NCI-H2029 (cell line): ENCODE results near the gene ENKD1.
"Not testable (repeated sequence)": the region's sequence is repeated elsewhere in the genome, so short reads cannot be mapped to it uniquely, and the experiment has no call there.

Experiments used
- DNase-seq: peaks from one replicate; lab custom pipeline; 2025; lab: John Stamatoyannopoulos, UW

The ENKD1 gene

GRCh38 chr16:67666559-67667452 lies at the start of gene ENKD1, which contains the start of gene C16orf86:
Gene ENKD1 (minus strand): TSS chr16:67666750. CDS start chr16:67666442, 308 bp downstream.
Gene C16orf86 (plus strand): TSS chr16:67666814. CDS start chr16:67666971, 157 bp downstream.
- peak; percentile 63 for DNase-seq

- no peak for DNase-seq
These were observed 49.5 kb upstream of the ENKD1 start for GRCh38 chr16:67716097-67716496.

GRCh38 chr16:67714522-67714921 lies 48.0 kb upstream of the ENKD1 start:
- DNase-seq, result no peak

GRCh38 chr16:67713647-67714273 lies 47.2 kb upstream of the ENKD1 start:
- DNase-seq, result no peak

- no peak for DNase-seq
These were observed 44.1 kb upstream of the ENKD1 start for GRCh38 chr16:67710607-67711006.

- no peak for DNase-seq
These were observed 42.5 kb upstream of the ENKD1 start for GRCh38 chr16:67709050-67709449.

GRCh38 chr16:67708368-67708771 lies 41.8 kb upstream of the ENKD1 start:
- DNase-seq, result no peak

- DNase-seq, result no peak
These were observed 41.2 kb upstream of the ENKD1 start for GRCh38 chr16:67707790-67708189.

- no peak for DNase-seq
These were observed 40.7 kb upstream of the ENKD1 start for GRCh38 chr16:67707210-67707609.

- DNase-seq, result no peak
These were observed 37.6 kb upstream of the ENKD1 start for GRCh38 chr16:67704110-67704509.

GRCh38 chr16:67703626-67704025 lies 37.1 kb upstream of the ENKD1 start:
- DNase-seq, result no peak

GRCh38 chr16:67702130-67702529 lies 35.6 kb upstream of the ENKD1 start:
- DNase-seq, result no peak

GRCh38 chr16:67701420-67701819 lies 34.9 kb upstream of the ENKD1 start:
- DNase-seq, result no peak

GRCh38 chr16:67699265-67699664 lies 32.7 kb upstream of the ENKD1 start:
- DNase-seq, result no peak

GRCh38 chr16:67697422-67698185 lies 31.1 kb upstream of the ENKD1 start:
- no peak for DNase-seq

- no peak for DNase-seq
These were observed 28.1 kb upstream of the ENKD1 start for GRCh38 chr16:67694611-67695010.

GRCh38 chr16:67693517-67694285 lies 27.2 kb upstream of the ENKD1 start:
- DNase-seq, result not testable (repeated sequence)

- no peak for DNase-seq
These were observed 19.0 kb upstream of the ENKD1 start for GRCh38 chr16:67685388-67686112.

GRCh38 chr16:67683767-67684166 lies 17.2 kb upstream of the ENKD1 start:
- DNase-seq, result no peak

- no peak for DNase-seq
These were observed 13.7 kb upstream of the ENKD1 start for GRCh38 chr16:67679935-67680897.
